HEK293 (cell line): ENCODE data around the gene CPNE5.

Experiments
- CTCF ChIA-PET: fragments of 350-600 bp; formaldehyde crosslinking; extraction: SDS; loops from one replicate; lab custom pipeline; 2021; ENCODE audit warnings: antibody characterized with exemption; lab: Yijun Ruan, JAX
- POLR2A ChIA-PET: fragments of 300-600 bp; formaldehyde crosslinking; extraction: SDS; loops from one replicate; lab custom pipeline; 2020; ENCODE audit warnings: antibody characterized with exemption, inconsistent platforms; lab: Yijun Ruan, JAX
- H3K27ac ChIP-seq: fragments of 200-500 bp; sonication (Bioruptor generic); 2 replicates; pipeline ENCODE4 v1.5.1; 2014; ENCODE audit warnings: low read depth, low read length, control low read depth, inconsistent platforms; ENCODE audit errors: extremely low read depth
- H3K36me3 ChIP-seq, 2 experiments: fragments of 200-500 bp in 1 of 2; sonication (Bioruptor generic) in 1 of 2; 1 replicate in 1 of 2; 2 replicates in 1 of 2; pipeline ENCODE4 v1.5.1; 2014 to 2017; ENCODE audit warnings: inconsistent platforms in 2 of 2, low read length in 2 of 2; ENCODE audit not compliant: control insufficient read depth in 2 of 2, insufficient read depth in 1 of 2
- H3K4me1 ChIP-seq: fragments of 200-500 bp; sonication (Bioruptor generic); 2 replicates; pipeline ENCODE4 v1.5.1; 2014; ENCODE audit warnings: mild to moderate bottlenecking, low read length, inconsistent platforms; ENCODE audit not compliant: control insufficient read depth, insufficient read depth
- H3K4me3 ChIP-seq: 2 replicates; pipeline ENCODE4 v1.5.1; 2011; ENCODE audit warnings: low read depth, mild to moderate bottlenecking, control low read depth, low read length, moderate library complexity
- H3K9me3 ChIP-seq: fragments of 200-500 bp; sonication (Bioruptor generic); 2 replicates; pipeline ENCODE4 v1.5.1; 2014; ENCODE audit warnings: low read depth, low read length, inconsistent platforms; ENCODE audit not compliant: control insufficient read depth, insufficient read depth
- FEZF1 ChIP-seq: fragments of 450-650 bp; formaldehyde crosslinking; IDR thresholded peaks from 2 replicates; pipeline ENCODE4 v1.5.1; 2016; ENCODE audit warnings: missing biosample characterization, missing genetic modification characterization
- ZNF341 ChIP-seq: fragments of 450-650 bp; formaldehyde crosslinking; IDR thresholded peaks from 2 replicates; pipeline ENCODE4; 2016; ENCODE audit warnings: low read depth, missing biosample characterization, missing genetic modification characterization
- ZNF426 ChIP-seq: fragments of 450-650 bp; formaldehyde crosslinking; IDR thresholded peaks from 2 replicates; pipeline ENCODE4 v1.5.1; 2017; ENCODE audit warnings: missing biosample characterization, missing genetic modification characterization, mild to moderate bottlenecking, inconsistent platforms, moderate library complexity
- ZNF530 ChIP-seq: fragments of 450-650 bp; formaldehyde crosslinking; IDR thresholded peaks from 2 replicates; pipeline ENCODE4 v1.5.1; 2016; ENCODE audit warnings: low read depth, missing biosample characterization, missing genetic modification characterization
- ZNF548 ChIP-seq: fragments of 450-650 bp; formaldehyde crosslinking; IDR thresholded peaks from 2 replicates; pipeline ENCODE4 v1.5.1; 2016; ENCODE audit warnings: missing biosample characterization, missing genetic modification characterization
- ZNF837 ChIP-seq: fragments of 450-650 bp; formaldehyde crosslinking; IDR thresholded peaks from 2 replicates; pipeline ENCODE4 v1.5.1; 2016; ENCODE audit warnings: missing biosample characterization, missing genetic modification characterization
- TF ChIP-seq, protein P1 (sequence below): fragments of 450-650 bp; formaldehyde crosslinking; IDR thresholded peaks from 2 replicates; pipeline ENCODE4 v1.5.1; 2016; ENCODE audit warnings: missing biosample characterization, missing genetic modification characterization, borderline replicate concordance
- TF ChIP-seq, protein P2 (sequence below): fragments of 450-650 bp; formaldehyde crosslinking; IDR thresholded peaks from 2 replicates; pipeline ENCODE4 v1.5.1; 2016; ENCODE audit warnings: missing biosample characterization, missing genetic modification characterization
- TF ChIP-seq, protein P3 (sequence below): fragments of 450-650 bp; formaldehyde crosslinking; IDR thresholded peaks from 2 replicates; pipeline ENCODE4 v1.5.1; 2016; ENCODE audit warnings: missing biosample characterization, missing genetic modification characterization
- TF ChIP-seq, protein P4 (sequence below): fragments of 450-650 bp; formaldehyde crosslinking; IDR thresholded peaks from 2 replicates; pipeline ENCODE4 v1.5.1; 2016; ENCODE audit warnings: missing biosample characterization, missing genetic modification characterization
- TF ChIP-seq, protein P5 (sequence below): fragments of 450-650 bp; formaldehyde crosslinking; IDR thresholded peaks from 2 replicates; pipeline ENCODE4 v1.5.1; 2017; ENCODE audit warnings: missing biosample characterization, missing genetic modification characterization

The CPNE5 gene

DNA sequence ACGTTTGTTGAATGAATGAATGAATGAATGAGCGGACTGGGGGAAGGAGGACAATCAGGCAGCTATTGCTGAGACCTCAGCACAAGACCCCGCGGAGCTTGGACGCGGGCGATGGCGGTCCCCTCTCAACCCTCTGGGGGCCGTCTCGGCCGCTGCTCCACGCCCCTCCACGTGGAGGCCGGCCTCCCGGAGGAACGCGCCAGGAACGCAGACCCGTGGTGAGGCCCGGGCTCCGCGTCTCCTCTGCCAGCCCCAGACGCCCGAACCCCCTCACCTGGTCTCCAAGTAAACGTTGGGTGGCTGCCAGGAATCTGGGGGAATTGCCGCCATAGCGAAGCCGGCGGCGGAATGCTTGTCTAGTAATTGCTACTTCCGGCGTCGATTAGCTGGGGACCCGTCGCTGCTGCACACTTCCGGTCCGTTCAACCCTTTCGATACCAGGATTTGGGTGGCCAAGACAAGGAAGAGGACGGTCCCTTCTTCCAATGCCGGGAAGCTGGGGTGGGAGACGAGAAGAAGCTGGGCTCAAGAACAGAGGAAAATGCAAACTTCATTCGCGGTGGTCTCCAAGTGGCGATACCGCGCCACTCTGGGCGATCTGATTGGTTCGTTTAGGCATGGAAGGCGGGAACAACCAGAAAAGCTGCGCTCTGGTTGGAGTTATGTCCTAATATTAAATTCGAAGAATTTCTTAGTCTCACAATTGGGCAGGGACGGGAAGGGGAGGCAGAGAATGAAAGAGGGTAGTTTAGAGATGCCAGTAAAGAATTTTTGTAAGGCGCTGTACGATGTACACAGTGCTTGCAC, 35.4 kb upstream of the CPNE5 start, which contains the start of gene PPIL1 (continued):
- TF ChIP-seq, protein P1, sequence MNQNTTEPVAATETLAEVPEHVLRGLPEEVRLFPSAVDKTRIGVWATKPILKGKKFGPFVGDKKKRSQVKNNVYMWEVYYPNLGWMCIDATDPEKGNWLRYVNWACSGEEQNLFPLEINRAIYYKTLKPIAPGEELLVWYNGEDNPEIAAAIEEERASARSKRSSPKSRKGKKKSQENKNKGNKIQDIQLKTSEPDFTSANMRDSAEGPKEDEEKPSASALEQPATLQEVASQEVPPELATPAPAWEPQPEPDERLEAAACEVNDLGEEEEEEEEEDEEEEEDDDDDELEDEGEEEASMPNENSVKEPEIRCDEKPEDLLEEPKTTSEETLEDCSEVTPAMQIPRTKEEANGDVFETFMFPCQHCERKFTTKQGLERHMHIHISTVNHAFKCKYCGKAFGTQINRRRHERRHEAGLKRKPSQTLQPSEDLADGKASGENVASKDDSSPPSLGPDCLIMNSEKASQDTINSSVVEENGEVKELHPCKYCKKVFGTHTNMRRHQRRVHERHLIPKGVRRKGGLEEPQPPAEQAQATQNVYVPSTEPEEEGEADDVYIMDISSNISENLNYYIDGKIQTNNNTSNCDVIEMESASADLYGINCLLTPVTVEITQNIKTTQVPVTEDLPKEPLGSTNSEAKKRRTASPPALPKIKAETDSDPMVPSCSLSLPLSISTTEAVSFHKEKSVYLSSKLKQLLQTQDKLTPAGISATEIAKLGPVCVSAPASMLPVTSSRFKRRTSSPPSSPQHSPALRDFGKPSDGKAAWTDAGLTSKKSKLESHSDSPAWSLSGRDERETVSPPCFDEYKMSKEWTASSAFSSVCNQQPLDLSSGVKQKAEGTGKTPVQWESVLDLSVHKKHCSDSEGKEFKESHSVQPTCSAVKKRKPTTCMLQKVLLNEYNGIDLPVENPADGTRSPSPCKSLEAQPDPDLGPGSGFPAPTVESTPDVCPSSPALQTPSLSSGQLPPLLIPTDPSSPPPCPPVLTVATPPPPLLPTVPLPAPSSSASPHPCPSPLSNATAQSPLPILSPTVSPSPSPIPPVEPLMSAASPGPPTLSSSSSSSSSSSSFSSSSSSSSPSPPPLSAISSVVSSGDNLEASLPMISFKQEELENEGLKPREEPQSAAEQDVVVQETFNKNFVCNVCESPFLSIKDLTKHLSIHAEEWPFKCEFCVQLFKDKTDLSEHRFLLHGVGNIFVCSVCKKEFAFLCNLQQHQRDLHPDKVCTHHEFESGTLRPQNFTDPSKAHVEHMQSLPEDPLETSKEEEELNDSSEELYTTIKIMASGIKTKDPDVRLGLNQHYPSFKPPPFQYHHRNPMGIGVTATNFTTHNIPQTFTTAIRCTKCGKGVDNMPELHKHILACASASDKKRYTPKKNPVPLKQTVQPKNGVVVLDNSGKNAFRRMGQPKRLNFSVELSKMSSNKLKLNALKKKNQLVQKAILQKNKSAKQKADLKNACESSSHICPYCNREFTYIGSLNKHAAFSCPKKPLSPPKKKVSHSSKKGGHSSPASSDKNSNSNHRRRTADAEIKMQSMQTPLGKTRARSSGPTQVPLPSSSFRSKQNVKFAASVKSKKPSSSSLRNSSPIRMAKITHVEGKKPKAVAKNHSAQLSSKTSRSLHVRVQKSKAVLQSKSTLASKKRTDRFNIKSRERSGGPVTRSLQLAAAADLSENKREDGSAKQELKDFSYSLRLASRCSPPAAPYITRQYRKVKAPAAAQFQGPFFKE: no peak
- TF ChIP-seq ZNF426 (no peak), ZNF530 (tag by site-specific recombination) (no peak), ZNF837 (tag by site-specific recombination) (no peak), ZNF548 (tag by site-specific recombination) (no peak)
- TF ChIP-seq, protein P2, sequence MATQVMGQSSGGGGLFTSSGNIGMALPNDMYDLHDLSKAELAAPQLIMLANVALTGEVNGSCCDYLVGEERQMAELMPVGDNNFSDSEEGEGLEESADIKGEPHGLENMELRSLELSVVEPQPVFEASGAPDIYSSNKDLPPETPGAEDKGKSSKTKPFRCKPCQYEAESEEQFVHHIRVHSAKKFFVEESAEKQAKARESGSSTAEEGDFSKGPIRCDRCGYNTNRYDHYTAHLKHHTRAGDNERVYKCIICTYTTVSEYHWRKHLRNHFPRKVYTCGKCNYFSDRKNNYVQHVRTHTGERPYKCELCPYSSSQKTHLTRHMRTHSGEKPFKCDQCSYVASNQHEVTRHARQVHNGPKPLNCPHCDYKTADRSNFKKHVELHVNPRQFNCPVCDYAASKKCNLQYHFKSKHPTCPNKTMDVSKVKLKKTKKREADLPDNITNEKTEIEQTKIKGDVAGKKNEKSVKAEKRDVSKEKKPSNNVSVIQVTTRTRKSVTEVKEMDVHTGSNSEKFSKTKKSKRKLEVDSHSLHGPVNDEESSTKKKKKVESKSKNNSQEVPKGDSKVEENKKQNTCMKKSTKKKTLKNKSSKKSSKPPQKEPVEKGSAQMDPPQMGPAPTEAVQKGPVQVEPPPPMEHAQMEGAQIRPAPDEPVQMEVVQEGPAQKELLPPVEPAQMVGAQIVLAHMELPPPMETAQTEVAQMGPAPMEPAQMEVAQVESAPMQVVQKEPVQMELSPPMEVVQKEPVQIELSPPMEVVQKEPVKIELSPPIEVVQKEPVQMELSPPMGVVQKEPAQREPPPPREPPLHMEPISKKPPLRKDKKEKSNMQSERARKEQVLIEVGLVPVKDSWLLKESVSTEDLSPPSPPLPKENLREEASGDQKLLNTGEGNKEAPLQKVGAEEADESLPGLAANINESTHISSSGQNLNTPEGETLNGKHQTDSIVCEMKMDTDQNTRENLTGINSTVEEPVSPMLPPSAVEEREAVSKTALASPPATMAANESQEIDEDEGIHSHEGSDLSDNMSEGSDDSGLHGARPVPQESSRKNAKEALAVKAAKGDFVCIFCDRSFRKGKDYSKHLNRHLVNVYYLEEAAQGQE (tag by site-specific recombination): peak; percentile 61; the same call in 1 of the 2 replicates
- TF ChIP-seq, protein P3, sequence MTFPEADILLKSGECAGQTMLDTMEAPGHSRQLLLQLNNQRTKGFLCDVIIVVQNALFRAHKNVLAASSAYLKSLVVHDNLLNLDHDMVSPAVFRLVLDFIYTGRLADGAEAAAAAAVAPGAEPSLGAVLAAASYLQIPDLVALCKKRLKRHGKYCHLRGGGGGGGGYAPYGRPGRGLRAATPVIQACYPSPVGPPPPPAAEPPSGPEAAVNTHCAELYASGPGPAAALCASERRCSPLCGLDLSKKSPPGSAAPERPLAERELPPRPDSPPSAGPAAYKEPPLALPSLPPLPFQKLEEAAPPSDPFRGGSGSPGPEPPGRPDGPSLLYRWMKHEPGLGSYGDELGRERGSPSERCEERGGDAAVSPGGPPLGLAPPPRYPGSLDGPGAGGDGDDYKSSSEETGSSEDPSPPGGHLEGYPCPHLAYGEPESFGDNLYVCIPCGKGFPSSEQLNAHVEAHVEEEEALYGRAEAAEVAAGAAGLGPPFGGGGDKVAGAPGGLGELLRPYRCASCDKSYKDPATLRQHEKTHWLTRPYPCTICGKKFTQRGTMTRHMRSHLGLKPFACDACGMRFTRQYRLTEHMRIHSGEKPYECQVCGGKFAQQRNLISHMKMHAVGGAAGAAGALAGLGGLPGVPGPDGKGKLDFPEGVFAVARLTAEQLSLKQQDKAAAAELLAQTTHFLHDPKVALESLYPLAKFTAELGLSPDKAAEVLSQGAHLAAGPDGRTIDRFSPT (tag by site-specific recombination): no peak

DNA sequence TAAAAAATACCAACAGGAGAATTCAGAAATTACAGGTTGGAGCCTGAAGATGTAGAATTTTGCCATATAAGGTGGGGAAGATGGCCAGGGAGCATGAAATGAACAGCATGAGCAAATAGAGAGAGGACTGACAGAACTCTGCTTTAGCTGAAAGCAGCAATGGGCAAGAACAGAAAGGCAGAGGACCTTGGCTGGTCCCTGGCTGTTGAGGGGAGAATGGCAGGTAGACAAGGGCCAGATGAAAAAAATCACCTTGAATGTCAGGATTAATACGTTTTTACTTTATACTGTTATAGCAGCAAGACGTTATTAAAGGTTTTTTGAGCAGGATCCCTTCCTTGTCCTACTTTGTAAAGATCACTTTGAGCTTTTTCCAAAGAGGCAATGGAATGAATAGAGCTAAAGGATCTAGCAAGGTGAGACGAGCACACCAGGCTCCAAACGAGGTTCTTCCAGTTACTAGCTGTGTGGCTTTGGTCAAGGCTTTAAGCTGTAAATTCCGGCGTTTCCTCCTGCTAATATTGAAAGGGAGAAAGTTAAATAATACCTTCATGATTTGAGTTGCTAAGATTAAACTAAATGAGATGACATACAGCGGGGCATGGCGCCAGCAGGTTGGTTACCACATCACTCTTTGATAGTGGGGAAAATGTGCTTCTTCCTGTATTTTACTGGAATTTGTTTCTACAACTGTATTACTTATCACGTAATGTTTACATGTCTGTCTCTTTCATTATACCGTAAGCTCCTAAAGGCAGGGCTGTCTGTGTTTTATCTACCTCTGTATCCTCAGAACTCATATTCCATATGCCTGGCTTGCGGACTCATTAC, 34.6 kb upstream of the CPNE5 start:
- peak overlapping the region; percentile 86 for H3K4me3 ChIP-seq
- TF ChIP-seq, protein P4, sequence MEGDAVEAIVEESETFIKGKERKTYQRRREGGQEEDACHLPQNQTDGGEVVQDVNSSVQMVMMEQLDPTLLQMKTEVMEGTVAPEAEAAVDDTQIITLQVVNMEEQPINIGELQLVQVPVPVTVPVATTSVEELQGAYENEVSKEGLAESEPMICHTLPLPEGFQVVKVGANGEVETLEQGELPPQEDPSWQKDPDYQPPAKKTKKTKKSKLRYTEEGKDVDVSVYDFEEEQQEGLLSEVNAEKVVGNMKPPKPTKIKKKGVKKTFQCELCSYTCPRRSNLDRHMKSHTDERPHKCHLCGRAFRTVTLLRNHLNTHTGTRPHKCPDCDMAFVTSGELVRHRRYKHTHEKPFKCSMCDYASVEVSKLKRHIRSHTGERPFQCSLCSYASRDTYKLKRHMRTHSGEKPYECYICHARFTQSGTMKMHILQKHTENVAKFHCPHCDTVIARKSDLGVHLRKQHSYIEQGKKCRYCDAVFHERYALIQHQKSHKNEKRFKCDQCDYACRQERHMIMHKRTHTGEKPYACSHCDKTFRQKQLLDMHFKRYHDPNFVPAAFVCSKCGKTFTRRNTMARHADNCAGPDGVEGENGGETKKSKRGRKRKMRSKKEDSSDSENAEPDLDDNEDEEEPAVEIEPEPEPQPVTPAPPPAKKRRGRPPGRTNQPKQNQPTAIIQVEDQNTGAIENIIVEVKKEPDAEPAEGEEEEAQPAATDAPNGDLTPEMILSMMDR (tag by site-specific recombination): 0 out of 2 replicates have a peak, but pooled peaks have one; percentile 21
- TF ChIP-seq, protein P5, sequence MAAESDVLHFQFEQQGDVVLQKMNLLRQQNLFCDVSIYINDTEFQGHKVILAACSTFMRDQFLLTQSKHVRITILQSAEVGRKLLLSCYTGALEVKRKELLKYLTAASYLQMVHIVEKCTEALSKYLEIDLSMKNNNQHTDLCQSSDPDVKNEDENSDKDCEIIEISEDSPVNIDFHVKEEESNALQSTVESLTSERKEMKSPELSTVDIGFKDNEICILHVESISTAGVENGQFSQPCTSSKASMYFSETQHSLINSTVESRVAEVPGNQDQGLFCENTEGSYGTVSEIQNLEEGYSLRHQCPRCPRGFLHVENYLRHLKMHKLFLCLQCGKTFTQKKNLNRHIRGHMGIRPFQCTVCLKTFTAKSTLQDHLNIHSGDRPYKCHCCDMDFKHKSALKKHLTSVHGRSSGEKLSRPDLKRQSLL: no peak
- TF ChIP-seq ZNF341 (tag by site-specific recombination) (peak; percentile 19; the same call in 1 of the 2 replicates), FEZF1 (tag by site-specific recombination) (peak; percentile 38; the same call in 1 of the 2 replicates)
- TF ChIP-seq, all 188 proteins: peak for 3
- H3K4me1 ChIP-seq: no peaks in the 10 kb centered on the region
- peaks cover 28 to 39% of the 10 kb centered on the region in 2 experiments for H3K36me3 ChIP-seq
- CTCF ChIA-PET: interaction anchor here (0.6 to 16.0 kb wide), 25 partner anchors 9 to 793 kb away, joined by 3 to 216 read pairs (median 4); partner anchors contain the start of gene C6orf89
- H3K9me3 ChIP-seq: no peaks in the 10 kb centered on the region
- H3K27ac ChIP-seq: peak overlapping the region; percentile 99
- POLR2A ChIA-PET: interaction anchor here (0.9 to 3.8 kb wide), 19 partner anchors 9 to 348 kb away, joined by 3 to 35 read pairs (median 6); partner anchors contain the start of genes C6orf89, CDKN1A and MTCH1
